LNCAP (cell line): ENCODE measurements around the gene IRF8.

Experiments
- TF ChIP-seq, protein P1 (sequence below): fragments of 450-650 bp; IDR thresholded peaks from 2 replicates; pipeline ENCODE4 v1.5.1; 2017; ENCODE audit warnings: mild to moderate bottlenecking

The IRF8 gene

DNA sequence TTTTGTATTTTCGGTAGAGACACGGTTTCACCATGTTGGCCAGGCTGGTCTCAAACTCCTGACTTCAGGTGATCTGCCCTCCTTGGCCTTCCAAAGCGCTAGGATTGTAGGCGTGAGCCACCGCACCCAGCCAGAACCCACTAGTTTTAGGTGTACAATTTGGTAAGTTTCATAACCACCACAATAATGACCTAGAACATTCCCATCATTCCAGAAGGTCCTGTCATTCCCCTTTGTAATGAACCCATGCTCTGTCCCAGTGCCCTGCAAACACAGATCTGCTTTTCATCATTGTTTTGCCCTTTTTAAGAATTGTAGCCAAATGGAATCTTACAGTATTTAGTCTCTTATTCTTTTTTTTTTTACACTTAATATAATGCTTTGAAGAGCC, 35.6 kb upstream of the IRF8 start:
- TF ChIP-seq, protein P1, sequence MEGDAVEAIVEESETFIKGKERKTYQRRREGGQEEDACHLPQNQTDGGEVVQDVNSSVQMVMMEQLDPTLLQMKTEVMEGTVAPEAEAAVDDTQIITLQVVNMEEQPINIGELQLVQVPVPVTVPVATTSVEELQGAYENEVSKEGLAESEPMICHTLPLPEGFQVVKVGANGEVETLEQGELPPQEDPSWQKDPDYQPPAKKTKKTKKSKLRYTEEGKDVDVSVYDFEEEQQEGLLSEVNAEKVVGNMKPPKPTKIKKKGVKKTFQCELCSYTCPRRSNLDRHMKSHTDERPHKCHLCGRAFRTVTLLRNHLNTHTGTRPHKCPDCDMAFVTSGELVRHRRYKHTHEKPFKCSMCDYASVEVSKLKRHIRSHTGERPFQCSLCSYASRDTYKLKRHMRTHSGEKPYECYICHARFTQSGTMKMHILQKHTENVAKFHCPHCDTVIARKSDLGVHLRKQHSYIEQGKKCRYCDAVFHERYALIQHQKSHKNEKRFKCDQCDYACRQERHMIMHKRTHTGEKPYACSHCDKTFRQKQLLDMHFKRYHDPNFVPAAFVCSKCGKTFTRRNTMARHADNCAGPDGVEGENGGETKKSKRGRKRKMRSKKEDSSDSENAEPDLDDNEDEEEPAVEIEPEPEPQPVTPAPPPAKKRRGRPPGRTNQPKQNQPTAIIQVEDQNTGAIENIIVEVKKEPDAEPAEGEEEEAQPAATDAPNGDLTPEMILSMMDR = no peak

DNA sequence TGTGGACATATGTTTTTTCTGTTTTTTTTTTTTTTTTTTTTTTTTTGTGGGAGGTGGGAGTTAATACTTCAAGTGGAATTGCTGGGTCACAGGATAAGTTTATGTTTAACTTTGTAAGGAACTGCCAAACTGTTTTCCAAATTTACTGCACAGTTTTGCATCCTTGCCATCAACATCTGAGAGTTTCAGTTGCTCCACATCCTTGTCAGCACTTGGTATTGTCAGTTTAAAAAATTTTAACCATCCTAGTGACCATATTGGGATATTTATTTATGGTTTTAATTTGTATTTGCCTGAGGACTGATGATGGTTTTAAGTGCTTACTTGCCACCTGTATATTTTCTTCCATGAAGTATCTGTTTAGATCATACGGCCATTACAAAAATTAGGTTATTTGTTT, 34.0 kb upstream of the IRF8 start:
- TF ChIP-seq, protein P1 = no peak

DNA sequence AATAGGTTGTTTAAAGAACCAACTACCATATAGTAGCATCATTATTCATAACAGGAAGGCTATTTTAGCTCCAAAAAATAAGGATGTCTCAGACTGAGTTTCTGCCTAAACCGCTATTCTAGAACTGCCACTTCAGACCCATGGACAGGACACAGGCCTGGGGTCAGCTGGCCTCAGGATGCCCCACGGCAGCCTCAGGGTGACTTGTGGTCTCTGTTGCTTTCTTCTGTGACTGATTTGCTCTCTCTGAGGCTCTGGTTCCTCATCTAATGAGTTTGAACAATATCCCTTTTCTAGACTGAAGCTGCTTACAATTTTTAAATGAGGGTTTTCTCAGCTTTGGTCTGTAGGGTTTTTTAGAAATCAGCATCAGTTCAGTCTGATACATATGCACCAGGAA, 31.8 kb upstream of the IRF8 start:
- TF ChIP-seq, protein P1 = no peak

DNA sequence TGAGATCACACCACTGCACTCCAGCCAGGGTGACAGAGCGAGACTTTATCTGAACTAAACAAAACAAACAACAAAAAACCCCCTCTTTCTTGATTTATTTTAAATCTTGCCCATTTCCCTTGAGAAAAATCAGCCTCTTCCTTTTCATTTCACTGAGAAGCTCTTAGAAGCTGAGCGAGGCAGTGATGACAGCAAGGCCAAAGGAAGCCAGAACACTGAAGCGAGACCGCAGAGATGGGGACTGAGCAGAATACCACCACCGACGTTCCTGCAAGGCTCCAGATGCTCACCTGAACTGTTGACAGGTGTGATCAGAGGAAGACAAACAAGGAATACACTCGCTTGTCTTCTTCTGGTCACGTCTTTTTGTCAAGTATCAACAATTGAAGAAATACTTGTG, 30.5 kb upstream of the IRF8 start:
- TF ChIP-seq, protein P1 = no peak

DNA sequence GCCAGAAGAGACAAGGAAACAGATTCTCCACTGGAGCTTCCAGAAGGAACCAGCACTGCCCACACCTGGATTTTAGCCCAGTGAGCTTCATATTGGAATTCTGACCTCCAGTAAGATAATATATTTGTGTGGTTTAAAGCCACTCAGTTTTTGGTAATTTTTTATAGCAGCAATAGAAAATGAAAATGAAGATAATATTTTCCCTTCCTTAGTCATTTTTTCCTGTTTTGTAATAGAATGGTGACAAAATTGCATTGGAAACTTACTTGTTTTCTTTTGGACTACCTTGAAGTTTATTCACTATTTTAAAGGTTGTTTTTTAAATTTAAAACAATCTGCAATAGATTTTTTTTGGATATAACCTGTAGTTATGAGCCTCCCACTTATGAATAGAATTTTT, 29.8 kb upstream of the IRF8 start:
- TF ChIP-seq, protein P1 = no peak

DNA sequence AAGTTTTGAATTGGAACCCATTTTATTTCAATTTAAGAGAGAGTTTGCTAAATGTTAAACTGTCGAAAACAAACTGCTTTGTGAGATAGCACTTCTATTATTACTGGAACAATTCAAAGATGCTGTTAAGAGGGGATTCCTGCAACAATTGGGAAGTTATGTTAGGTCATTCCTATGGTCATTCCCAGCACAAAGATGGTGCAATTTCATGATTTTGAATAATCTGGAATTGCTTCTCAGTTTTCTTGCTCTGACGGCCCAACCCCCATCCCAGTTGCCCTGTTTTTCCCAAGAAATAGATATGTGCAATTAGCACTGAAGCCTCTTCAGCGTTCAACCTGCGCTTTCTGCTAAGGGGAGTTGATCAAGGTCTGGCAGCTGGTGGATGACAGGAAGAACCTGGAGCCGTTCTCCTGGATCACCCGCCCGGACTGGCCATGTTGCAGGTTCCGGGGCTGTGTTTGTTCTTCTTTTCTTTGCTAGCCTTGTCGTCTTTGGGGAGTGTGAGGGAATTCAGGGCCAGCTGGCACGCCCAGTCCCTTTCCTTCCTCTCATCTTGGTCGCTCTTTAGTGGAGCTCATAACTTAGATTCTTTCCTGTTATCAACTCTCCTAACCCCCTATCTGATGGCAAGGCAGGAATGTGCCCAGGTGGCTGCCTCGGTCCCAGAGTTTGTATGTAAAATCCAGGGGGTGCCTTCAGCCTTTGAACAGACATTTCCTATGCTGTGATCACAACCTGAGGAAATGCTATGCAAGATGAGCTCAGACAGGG, 29.0 kb upstream of the IRF8 start:
- TF ChIP-seq, protein P1 = no peak

DNA sequence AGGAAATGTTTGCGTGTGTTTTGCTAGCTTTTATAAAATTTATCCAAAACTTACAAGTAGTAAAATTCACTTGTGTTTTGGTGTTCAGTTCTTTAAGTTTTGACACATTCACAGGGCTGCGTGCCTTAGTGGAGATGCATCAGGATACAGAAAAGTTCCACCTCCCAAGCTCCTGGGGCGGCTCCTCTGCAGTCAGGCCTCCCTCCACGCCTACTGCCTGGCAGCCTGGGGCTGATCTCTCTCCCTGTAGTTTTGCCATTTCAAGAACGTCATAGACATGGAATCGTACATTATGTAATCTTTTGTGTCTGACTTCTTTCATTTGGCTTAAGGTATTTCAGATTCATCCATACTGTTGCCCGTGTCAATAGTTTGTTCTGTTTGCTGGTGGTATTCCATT, 27.2 kb upstream of the IRF8 start:
- TF ChIP-seq, protein P1 = no peak

DNA sequence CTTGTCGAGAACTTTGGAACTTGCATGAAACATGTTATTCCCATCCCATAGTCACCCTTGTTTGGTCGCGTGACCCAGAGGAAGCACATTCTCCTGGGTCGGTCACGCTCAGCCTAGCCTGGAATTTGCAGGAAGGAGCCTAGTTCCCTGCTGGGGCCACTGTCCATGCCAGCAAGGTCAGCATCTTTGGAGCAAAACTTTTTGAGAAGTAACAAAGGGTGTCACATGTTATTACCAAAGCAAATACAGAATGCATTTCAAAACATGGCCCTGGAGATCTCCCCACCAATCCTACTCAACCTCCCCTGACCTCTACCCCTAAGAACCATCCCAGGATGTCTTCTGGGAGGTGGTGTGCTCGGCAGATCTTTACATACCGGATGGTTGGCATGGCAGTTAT, 26.2 kb upstream of the IRF8 start:
- TF ChIP-seq, protein P1 = no peak
